ENCODE results near the gene TBL2. TPM values are rescaled to one million over a fixed set of nuclear protein-coding genes. Genes with fewer than 3 reads are reported as not detected.

Gene TBL2
- total RNA-seq, 4 donors from 2014 or later = 14.4 to 32.9 (median 22.0) TPM

DNA sequence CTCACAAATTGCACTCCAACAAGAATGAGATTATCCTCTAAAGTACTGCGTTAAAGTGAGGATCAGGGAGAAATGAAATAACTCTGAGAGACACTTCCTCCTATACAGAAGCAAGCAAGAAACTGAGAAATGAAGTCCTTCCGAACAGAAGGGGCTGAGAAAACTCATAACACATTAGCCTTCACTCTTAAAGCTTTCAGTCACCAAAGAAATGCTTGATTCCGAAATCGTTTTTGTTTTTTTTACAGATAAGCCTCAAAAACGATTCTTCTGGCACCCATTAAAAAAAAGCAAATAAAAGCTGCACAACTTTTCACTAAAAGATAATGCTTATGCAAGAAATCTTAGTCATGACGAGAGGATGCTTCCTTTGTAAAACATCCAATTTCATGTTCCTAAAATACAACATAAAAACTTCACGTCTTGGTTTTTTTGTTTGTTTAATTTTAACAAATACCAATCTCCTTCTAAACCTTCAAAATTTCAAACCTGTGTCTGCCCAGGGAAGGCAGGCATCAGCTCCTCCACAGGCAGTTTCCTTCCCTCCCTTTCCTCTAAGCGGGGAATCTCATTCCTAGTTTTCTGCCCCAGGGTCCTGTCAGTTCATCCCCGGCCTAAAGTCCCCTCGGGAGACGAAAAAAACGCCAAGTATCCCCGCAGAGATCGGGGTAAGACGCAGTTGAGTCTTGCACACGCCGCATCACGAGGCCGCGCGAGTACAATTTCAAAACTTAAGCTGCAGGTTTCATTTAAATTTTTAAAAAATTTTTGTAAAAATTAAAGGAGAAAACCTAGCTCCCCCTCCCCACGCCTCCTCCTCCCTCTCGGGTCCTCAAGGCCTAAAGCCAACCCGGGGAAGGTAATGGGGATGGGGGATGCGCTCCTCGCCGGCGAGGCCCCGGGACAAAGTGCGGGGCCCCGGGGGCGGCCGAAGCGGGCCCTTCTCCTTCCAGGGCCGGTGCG lies 57.4 kb downstream of the TBL2 start:
- no peak for DNase-seq
- H3K4me3 ChIP-seq = peak overlapping the region; percentile 70 to 84 (median 80)

DNA sequence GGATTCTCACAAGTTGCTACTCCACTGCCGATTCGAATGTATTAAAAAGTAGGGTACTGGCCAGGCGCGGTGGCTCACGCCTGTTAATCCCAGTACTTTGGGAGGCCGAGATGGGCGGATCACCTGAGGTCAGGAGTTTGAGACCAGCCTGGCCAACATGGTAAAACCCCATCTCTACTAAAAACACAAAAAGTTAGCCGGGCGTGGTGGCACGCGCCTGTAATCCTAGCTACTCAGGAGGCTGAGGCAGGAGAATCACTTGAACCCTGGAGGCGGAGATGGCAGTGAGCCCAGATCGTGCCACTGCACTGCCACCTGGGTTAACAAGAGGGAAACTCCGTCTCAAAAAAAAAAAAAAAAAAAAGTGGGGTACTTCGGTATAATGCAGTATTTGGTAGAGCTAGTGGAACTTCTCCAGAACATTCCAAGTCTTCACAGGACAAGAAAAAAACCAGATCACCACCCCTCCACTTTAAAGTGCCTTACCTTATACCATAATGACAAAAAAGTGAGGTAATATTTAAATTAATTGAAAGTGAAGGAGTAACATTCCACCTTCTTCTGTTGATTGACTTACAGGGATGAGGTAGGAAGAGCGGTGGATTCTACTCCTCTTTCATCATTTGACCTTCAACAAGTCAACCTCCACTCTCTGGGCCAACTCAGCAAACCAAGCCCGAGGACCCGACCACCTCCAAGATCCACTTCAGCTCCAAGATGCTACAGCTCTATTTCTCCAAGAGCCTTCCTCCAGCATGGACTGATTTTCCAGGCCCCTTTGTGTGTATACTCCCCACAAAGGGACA lies 58.3 kb downstream of the TBL2 start:
- Histone ChIP-seq H3K27me3 (no peaks in the 10 kb centered on the region), H3K4me1 (peaks cover 38 to 44% of the 10 kb centered on the region in 2 donors), H3K27ac (peak overlapping the region; percentile 88 to 97 (median 94)), H3K9me3 (no peaks in the 10 kb centered on the region), H3K36me3 (peaks cover 0 to 11% of the 10 kb centered on the region in 2 donors), H3K4me3 (peak overlapping the region; percentile 70 to 84 (median 80))
- no peak for TF ChIP-seq POLR2A (IDR thresholded peaks at IDR 0.05)
- TF ChIP-seq, protein P1, sequence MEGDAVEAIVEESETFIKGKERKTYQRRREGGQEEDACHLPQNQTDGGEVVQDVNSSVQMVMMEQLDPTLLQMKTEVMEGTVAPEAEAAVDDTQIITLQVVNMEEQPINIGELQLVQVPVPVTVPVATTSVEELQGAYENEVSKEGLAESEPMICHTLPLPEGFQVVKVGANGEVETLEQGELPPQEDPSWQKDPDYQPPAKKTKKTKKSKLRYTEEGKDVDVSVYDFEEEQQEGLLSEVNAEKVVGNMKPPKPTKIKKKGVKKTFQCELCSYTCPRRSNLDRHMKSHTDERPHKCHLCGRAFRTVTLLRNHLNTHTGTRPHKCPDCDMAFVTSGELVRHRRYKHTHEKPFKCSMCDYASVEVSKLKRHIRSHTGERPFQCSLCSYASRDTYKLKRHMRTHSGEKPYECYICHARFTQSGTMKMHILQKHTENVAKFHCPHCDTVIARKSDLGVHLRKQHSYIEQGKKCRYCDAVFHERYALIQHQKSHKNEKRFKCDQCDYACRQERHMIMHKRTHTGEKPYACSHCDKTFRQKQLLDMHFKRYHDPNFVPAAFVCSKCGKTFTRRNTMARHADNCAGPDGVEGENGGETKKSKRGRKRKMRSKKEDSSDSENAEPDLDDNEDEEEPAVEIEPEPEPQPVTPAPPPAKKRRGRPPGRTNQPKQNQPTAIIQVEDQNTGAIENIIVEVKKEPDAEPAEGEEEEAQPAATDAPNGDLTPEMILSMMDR (IDR thresholded peaks at IDR 0.05 in 4 of 5, conservative IDR thresholded peaks at IDR 0.05 in 1 of 5) = no peak
- in situ Hi-C loops (cut with MboI; ENCODE audit: low sequenced_read_pairs in 4 of 4) = no loop called here
- DNase-seq (no peak), ATAC-seq (no peak)
- intact Hi-C loops (cut with DNase I; ENCODE audit: low total_unique reads) = no loop called here

More for the DNA sequence above, 57.4 kb downstream of the TBL2 start:
- Histone ChIP-seq H3K27me3 (no peaks in the 10 kb centered on the region), H3K4me1 (peaks cover 38 to 44% of the 10 kb centered on the region in 2 donors), H3K27ac (peak overlapping the region; percentile 88 to 97 (median 94)), H3K36me3 (peaks cover 0 to 5% of the 10 kb centered on the region in 2 donors), H3K9me3 (no peaks in the 10 kb centered on the region)
- ATAC-seq = peak in 1 of 2 donors; percentile 1
- intact Hi-C loops (cut with DNase I; ENCODE audit: low total_unique reads) (no loop called here), in situ Hi-C loops (cut with MboI; ENCODE audit: low sequenced_read_pairs in 4 of 4) (no loop called here)
- TF ChIP-seq, protein P1 (IDR thresholded peaks at IDR 0.05 in 4 of 5, conservative IDR thresholded peaks at IDR 0.05 in 1 of 5) = no peak
- TF ChIP-seq POLR2A (IDR thresholded peaks at IDR 0.05) = no peak

DNA sequence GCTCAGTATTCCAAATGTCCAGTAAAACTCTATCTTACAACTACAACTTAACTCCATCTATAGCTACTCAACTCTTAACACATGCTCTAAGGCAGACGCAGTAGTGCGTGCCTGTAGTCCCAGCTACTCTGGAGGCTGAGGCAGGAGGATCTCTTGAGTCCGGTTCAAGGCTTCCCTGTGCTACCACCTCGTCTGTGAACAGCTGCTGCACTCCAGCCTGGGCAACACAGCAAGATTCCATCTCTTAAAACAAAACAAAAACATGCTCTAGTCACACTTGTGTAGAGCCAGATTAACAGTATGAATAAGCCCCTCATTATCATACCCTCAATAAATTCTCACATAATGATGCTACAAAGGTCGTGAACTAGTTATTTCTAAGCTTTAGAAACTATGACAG lies 59.9 kb downstream of the TBL2 start:
- peaks cover 38 to 44% of the 10 kb centered on the region in 2 donors for H3K4me1 ChIP-seq
- no peak for TF ChIP-seq POLR2A (IDR thresholded peaks at IDR 0.05)
- TF ChIP-seq, protein P1 (IDR thresholded peaks at IDR 0.05 in 4 of 5, conservative IDR thresholded peaks at IDR 0.05 in 1 of 5) = no peak
- ATAC-seq (no peak), DNase-seq (no peak)
- intact Hi-C loops (cut with DNase I; ENCODE audit: low total_unique reads) = no loop called here
- in situ Hi-C loops (cut with MboI; ENCODE audit: low sequenced_read_pairs in 4 of 4) = no loop called here
- H3K4me3 ChIP-seq = no peak overlapping the region
- peak overlapping the region in 2 of 4 donors; percentile 35 to 97 for H3K27ac ChIP-seq
- H3K9me3 ChIP-seq = no peaks in the 10 kb centered on the region
- peaks cover 0 to 16% of the 10 kb centered on the region in 2 donors for H3K36me3 ChIP-seq
- H3K27me3 ChIP-seq = no peaks in the 10 kb centered on the region

Other genes starting within 250 kb of the TBL2 start
- 10 to 100 TPM in 3 of 4 donors, 1 to 10 TPM in 1; 9.1 to 22.0 (median 11.7) TPM for gene FZD9, start 144.8 kb downstream of the TBL2 start, total RNA-seq
- gene BAZ1B, start 56.3 kb downstream of the TBL2 start, total RNA-seq = 10 to 100 TPM; 31.2 to 47.0 (median 42.0) TPM
- gene BCL7B, start 20.9 kb downstream of the TBL2 start, total RNA-seq = 100 to 1,000 TPM; 107 to 166 (median 119) TPM
- 100 to 1,000 TPM in 1 of 4 donors, 10 to 100 TPM in 1, 1 to 10 TPM in 2; 7.6 to 107 (median 29.2) TPM for gene MLXIPL, start 45.9 kb upstream of the TBL2 start, total RNA-seq
- 1 to 10 TPM in 2 of 4 donors, under 1 TPM in 2; 0.64 to 2.5 (median 1.4) TPM for gene VPS37D, start 89.3 kb upstream of the TBL2 start, total RNA-seq
- gene DNAJC30, start 104.9 kb upstream of the TBL2 start, total RNA-seq = 10 to 100 TPM in 1 of 4 donors, 1 to 10 TPM in 3; 3.9 to 10.5 (median 5.6) TPM
- gene BUD23, start 105.0 kb upstream of the TBL2 start, total RNA-seq = 100 to 1,000 TPM in 3 of 4 donors, 10 to 100 TPM in 1; 83.9 to 128 (median 114) TPM
- 1 to 10 TPM in 3 of 4 donors, under 1 TPM in 1; 0.83 to 8.1 (median 3.2) TPM for gene STX1A, start 141.1 kb upstream of the TBL2 start, total RNA-seq
- 1 to 10 TPM; 3.2 to 9.4 (median 7.6) TPM for gene ABHD11, start 160.2 kb upstream of the TBL2 start, total RNA-seq
- gene CLDN3, start 191.7 kb upstream of the TBL2 start, total RNA-seq = 1 to 10 TPM in 1 of 4 donors, not detected in 3; 5.0 TPM